Keratinocyte (primary cell): ENCODE results near the gene ADAMTS17. TPM values are rescaled to one million over a fixed set of nuclear protein-coding genes. Genes with fewer than 3 reads are reported as not detected.

Source experiments
- DNase-seq: peaks from one replicate; pipeline ENCODE4 v3.0.0-alpha.2; 2011; ENCODE audit warnings: low read depth, missing footprints, low spot score
- FAIRE-seq: peaks from 2 replicates; lab custom pipeline; 2011; peaks lifted over from hg19 to GRCh38; lab: Jason Lieb, UNC
- H2AFZ ChIP-seq: 2 replicates; pipeline ENCODE4 v1.6.0; 2012; ENCODE audit warnings: low read length, control low read depth, inconsistent platforms; ENCODE audit not compliant: control insufficient read depth
- H3K27ac ChIP-seq: 2 replicates; pipeline ENCODE4 v1.5.1; 2011; ENCODE audit warnings: low read length; ENCODE audit not compliant: control insufficient read depth, insufficient read depth
- H3K27me3 ChIP-seq: 3 replicates; pipeline ENCODE4 v1.6.0; 2011; ENCODE audit warnings: low read length; ENCODE audit not compliant: control insufficient read depth, insufficient read depth; ENCODE audit errors: extremely low read depth
- H3K36me3 ChIP-seq, 2 experiments: 2 replicates in 1 of 2; 3 replicates in 1 of 2; pipeline ENCODE4 v1.5.1; 2011; ENCODE audit warnings: low read length in 2 of 2, mild to moderate bottlenecking in 1 of 2; ENCODE audit not compliant: control insufficient read depth in 2 of 2, insufficient read depth in 2 of 2; ENCODE audit errors: extremely low read depth in 1 of 2
- H3K4me1 ChIP-seq: 3 replicates; pipeline ENCODE4 v1.5.1; 2011; ENCODE audit warnings: low read length; ENCODE audit not compliant: control insufficient read depth, insufficient read depth; ENCODE audit errors: extremely low read depth
- H3K4me2 ChIP-seq: 3 replicates; pipeline ENCODE4 v1.6.0; 2011; ENCODE audit warnings: low read depth, low read length; ENCODE audit not compliant: control insufficient read depth, insufficient read depth; ENCODE audit errors: extremely low read depth
- H3K4me3 ChIP-seq, 3 experiments: fragments of 200-600 bp in 1 of 3; sonication (generic) in 1 of 3; 2 replicates in 2 of 3; 3 replicates in 1 of 3; pipeline ENCODE4 v1.5.1; 2011 to 2016; ENCODE audit warnings: low read length in 3 of 3, mild to moderate bottlenecking in 3 of 3, control low read depth in 2 of 3, inconsistent platforms in 1 of 3, low read depth in 1 of 3, mixed read lengths in 1 of 3, mixed run types in 1 of 3, moderate library complexity in 1 of 3; ENCODE audit not compliant: control insufficient read depth in 2 of 3, insufficient read depth in 2 of 3; ENCODE audit errors: extremely low read depth in 1 of 3
- H3K79me2 ChIP-seq: 2 replicates; pipeline ENCODE4 v1.6.0; 2012; ENCODE audit warnings: low read length; ENCODE audit not compliant: control insufficient read depth, insufficient read depth
- H3K9ac ChIP-seq: 3 replicates; pipeline ENCODE4 v1.6.0; 2011; ENCODE audit warnings: low read length; ENCODE audit not compliant: control insufficient read depth, insufficient read depth; ENCODE audit errors: extremely low read depth
- H3K9me1 ChIP-seq: 3 replicates; pipeline ENCODE4 v1.6.0; 2011; ENCODE audit warnings: low read length; ENCODE audit not compliant: control insufficient read depth, insufficient read depth; ENCODE audit errors: extremely low read depth
- H3K9me3 ChIP-seq: 2 replicates; pipeline ENCODE4 v1.5.1; 2012; ENCODE audit warnings: low read depth, low read length; ENCODE audit not compliant: control insufficient read depth
- H4K20me1 ChIP-seq: 3 replicates; pipeline ENCODE4 v1.6.0; 2011; ENCODE audit warnings: low read length; ENCODE audit not compliant: control insufficient read depth, insufficient read depth; ENCODE audit errors: extremely low read depth
- CTCF ChIP-seq, 3 experiments: IDR thresholded peaks in 1 of 3; conservative IDR thresholded peaks in 1 of 3; optimal IDR thresholded peaks in 1 of 3; 2 replicates in 2 of 3; 3 replicates in 1 of 3; pipeline versions ENCODE3 to v1.5.1; 2011; ENCODE audit warnings: low read length in 3 of 3, mild to moderate bottlenecking in 3 of 3, moderate library complexity in 2 of 3, control low read depth in 1 of 3, inconsistent platforms in 1 of 3; ENCODE audit not compliant: insufficient read depth in 2 of 3; ENCODE audit errors: extremely low read depth in 1 of 3
- EZH2 ChIP-seq: IDR thresholded peaks from one replicate; pipeline ENCODE4 v1.6.1; 2012; ENCODE audit warnings: inconsistent platforms, mild to moderate bottlenecking, low read length, moderate library complexity
- dilution Hi-C: fragments of 300-500 bp; cut with MboI; formaldehyde crosslinking; loops from one replicate; pipeline ENCODE4 v1.7.0; 2020; ENCODE audit warnings: low sequenced_read_pairs; ENCODE audit not compliant: extremely low pct_ligation_motif_present
- polyA plus RNA-seq, 5 experiments: library from polyadenylated mRNA; depleted of rRNA in 3 of 5; stranded (reverse) in 3 of 5; stranded (forward) in 1 of 5; unstranded in 1 of 5; fragments of >200 nt; gene quantifications; 1 replicate in 1 of 5; 2 replicates in 3 of 5; 3 replicates in 1 of 5; pipeline versions ENCODE4 v1.2.1 to v1.2.3, GENCODE V29; 2011 to 2012; ENCODE audit warnings: missing spikeins in 2 of 5, low read depth in 1 of 5, low replicate concordance in 1 of 5

The ADAMTS17 gene
- polyA plus RNA-seq, 1 donor (not counting 4 experiments of a cell fraction or from before 2014, with no cell fraction given) = 0.18 TPM

- no peak for TF ChIP-seq CTCF (optimal IDR thresholded peaks at IDR 0.05 in 1 of 3, IDR thresholded peaks at IDR 0.05 in 1 of 3, conservative IDR thresholded peaks at IDR 0.05 in 1 of 3; ENCODE audit: extremely low read depth in 1 of 3, insufficient read depth in 2 of 3, low read length in 3 of 3)
- Histone ChIP-seq H3K9me1 (no peaks in the 10 kb centered on the region), H3K4me2 (peak overlapping the region; percentile 65), H3K36me3 (no peaks in the 10 kb centered on the region), H3K9ac (peak overlapping the region; percentile 6), H4K20me1 (no peaks in the 10 kb centered on the region), H3K27me3 (peaks cover 8% of the 10 kb centered on the region), H3K9me3 (no peaks in the 10 kb centered on the region), H3K79me2 (no peaks in the 10 kb centered on the region), H2AFZ (no peak overlapping the region), H3K4me3 (no peak overlapping the region), H3K27ac (peak overlapping the region; percentile 22), H3K4me1 (peaks cover 19% of the 10 kb centered on the region)
- DNase-seq (no peak), FAIRE-seq (no peak)
- dilution Hi-C loops = no loop called here
Observed at GRCh38 chr15:99976811-99977271, 364.9 kb downstream of the ADAMTS17 start.

DNA sequence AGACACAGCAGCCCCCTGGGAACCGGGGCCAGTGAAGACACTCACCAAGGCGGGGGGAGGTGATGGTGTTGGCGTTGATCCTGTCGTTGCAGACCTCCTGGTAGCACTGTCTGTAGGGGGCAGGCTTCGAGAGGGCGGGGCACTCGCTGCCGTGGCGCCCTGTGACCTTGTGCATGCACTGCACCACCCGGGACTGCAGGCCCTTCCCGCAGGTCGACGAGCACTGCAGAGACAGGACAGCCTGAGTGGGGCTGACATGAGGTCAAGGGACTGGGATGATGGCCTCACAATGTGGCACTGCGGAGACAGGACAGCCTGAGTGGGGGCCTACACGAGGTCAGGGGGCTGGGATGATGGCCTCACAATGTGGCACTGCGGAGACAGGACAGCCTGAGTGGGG, 365.8 kb downstream of the ADAMTS17 start:
- FAIRE-seq (no peak), DNase-seq (no peak)
- dilution Hi-C loops = no loop called here
- Histone ChIP-seq H3K27me3 (peaks cover 8% of the 10 kb centered on the region), H3K27ac (no peak overlapping the region), H3K4me1 (peaks cover 16% of the 10 kb centered on the region), H3K9me1 (no peaks in the 10 kb centered on the region), H3K4me3 (no peak overlapping the region), H3K9ac (no peak overlapping the region), H4K20me1 (no peaks in the 10 kb centered on the region), H3K79me2 (no peaks in the 10 kb centered on the region), H2AFZ (no peak overlapping the region), H3K36me3 (no peaks in the 10 kb centered on the region), H3K4me2 (no peak overlapping the region), H3K9me3 (no peaks in the 10 kb centered on the region)
- TF ChIP-seq EZH2 = no peak
- TF ChIP-seq CTCF (optimal IDR thresholded peaks at IDR 0.05 in 1 of 3, IDR thresholded peaks at IDR 0.05 in 1 of 3, conservative IDR thresholded peaks at IDR 0.05 in 1 of 3; ENCODE audit: extremely low read depth in 1 of 3, insufficient read depth in 2 of 3, low read length in 3 of 3) = no peak
